ENCODE measurements around the gene ZXDC.

Gene ZXDC

GRCh38 chr3:126456766-126457388 is 18.8 kb downstream of the ZXDC start:
- Histone ChIP-seq H3K9ac (ENCODE audit: low read length) (no peak overlapping the region), H3K4me3 (ENCODE audit: low read depth in 1 of 2, low read length in 2 of 2) (no peak overlapping the region), H3K36me3 (ENCODE audit: insufficient read depth, low read length) (peaks cover 69% of the 10 kb centered on the region), H3K4me1 (ENCODE audit: insufficient read depth, low read length) (no peaks in the 10 kb centered on the region), H3K9me3 (ENCODE audit: low read length) (no peaks in the 10 kb centered on the region), H3K27me3 (ENCODE audit: control insufficient read depth in 1 of 2, insufficient read depth in 2 of 2, low read length in 2 of 2) (no peaks in the 10 kb centered on the region), H3K27ac (ENCODE audit: low read depth, low read length) (no peak overlapping the region)

- Histone ChIP-seq H3K4me3 (ENCODE audit: low read depth in 1 of 2, low read length in 2 of 2) (no peak overlapping the region), H3K27ac (ENCODE audit: low read depth, low read length) (no peak overlapping the region), H3K4me1 (ENCODE audit: insufficient read depth, low read length) (no peaks in the 10 kb centered on the region), H3K9me3 (ENCODE audit: low read length) (no peaks in the 10 kb centered on the region), H3K9ac (ENCODE audit: low read length) (no peak overlapping the region), H3K27me3 (ENCODE audit: control insufficient read depth in 1 of 2, insufficient read depth in 2 of 2, low read length in 2 of 2) (no peaks in the 10 kb centered on the region), H3K36me3 (ENCODE audit: insufficient read depth, low read length) (peaks cover 69% of the 10 kb centered on the region)
These were observed 19.5 kb downstream of the ZXDC start for GRCh38 chr3:126456211-126456610.

- no peak overlapping the region for H3K4me3 ChIP-seq (ENCODE audit: low read depth in 1 of 2, low read length in 2 of 2)
- no peak overlapping the region for H3K27ac ChIP-seq (ENCODE audit: low read depth, low read length)
- no peaks in the 10 kb centered on the region for H3K27me3 ChIP-seq (ENCODE audit: control insufficient read depth in 1 of 2, insufficient read depth in 2 of 2, low read length in 2 of 2)
- peaks cover 70% of the 10 kb centered on the region for H3K36me3 ChIP-seq (ENCODE audit: insufficient read depth, low read length)
- no peaks in the 10 kb centered on the region for H3K4me1 ChIP-seq (ENCODE audit: insufficient read depth, low read length)
- H3K9me3 ChIP-seq (ENCODE audit: low read length) = no peaks in the 10 kb centered on the region
- no peak overlapping the region for H3K9ac ChIP-seq (ENCODE audit: low read length)
These were observed 21.1 kb downstream of the ZXDC start for GRCh38 chr3:126454437-126455198.

GRCh38 chr3:126454025-126454424 is 21.7 kb downstream of the ZXDC start:
- Histone ChIP-seq H3K27ac (ENCODE audit: low read depth, low read length) (no peak overlapping the region), H3K4me1 (ENCODE audit: insufficient read depth, low read length) (no peaks in the 10 kb centered on the region), H3K9ac (ENCODE audit: low read length) (no peak overlapping the region), H3K36me3 (ENCODE audit: insufficient read depth, low read length) (peaks cover 67% of the 10 kb centered on the region), H3K27me3 (ENCODE audit: control insufficient read depth in 1 of 2, insufficient read depth in 2 of 2, low read length in 2 of 2) (no peaks in the 10 kb centered on the region), H3K4me3 (ENCODE audit: low read depth in 1 of 2, low read length in 2 of 2) (no peak overlapping the region), H3K9me3 (ENCODE audit: low read length) (no peaks in the 10 kb centered on the region)

- Histone ChIP-seq H3K4me3 (ENCODE audit: low read depth in 1 of 2, low read length in 2 of 2) (no peak overlapping the region), H3K9ac (ENCODE audit: low read length) (no peak overlapping the region), H3K4me1 (ENCODE audit: insufficient read depth, low read length) (peaks cover 5% of the 10 kb centered on the region), H3K27ac (ENCODE audit: low read depth, low read length) (no peak overlapping the region), H3K9me3 (ENCODE audit: low read length) (no peaks in the 10 kb centered on the region), H3K27me3 (ENCODE audit: control insufficient read depth in 1 of 2, insufficient read depth in 2 of 2, low read length in 2 of 2) (no peaks in the 10 kb centered on the region), H3K36me3 (ENCODE audit: insufficient read depth, low read length) (peaks cover 69% of the 10 kb centered on the region)
These were observed 23.5 kb downstream of the ZXDC start for GRCh38 chr3:126452213-126452612.

GRCh38 chr3:126451511-126451910 is 24.2 kb downstream of the ZXDC start:
- Histone ChIP-seq H3K27me3 (ENCODE audit: control insufficient read depth in 1 of 2, insufficient read depth in 2 of 2, low read length in 2 of 2) (no peaks in the 10 kb centered on the region), H3K4me3 (ENCODE audit: low read depth in 1 of 2, low read length in 2 of 2) (no peak overlapping the region), H3K27ac (ENCODE audit: low read depth, low read length) (no peak overlapping the region), H3K4me1 (ENCODE audit: insufficient read depth, low read length) (peaks cover 5% of the 10 kb centered on the region), H3K9me3 (ENCODE audit: low read length) (no peaks in the 10 kb centered on the region), H3K9ac (ENCODE audit: low read length) (no peak overlapping the region), H3K36me3 (ENCODE audit: insufficient read depth, low read length) (peaks cover 62% of the 10 kb centered on the region)

GRCh38 chr3:126450744-126451143 is 24.9 kb downstream of the ZXDC start:
- H3K4me1 ChIP-seq (ENCODE audit: insufficient read depth, low read length) = peaks cover 5% of the 10 kb centered on the region
- H3K36me3 ChIP-seq (ENCODE audit: insufficient read depth, low read length) = peaks cover 61% of the 10 kb centered on the region
- H3K9me3 ChIP-seq (ENCODE audit: low read length) = no peaks in the 10 kb centered on the region

GRCh38 chr3:126450219-126450618 is 25.5 kb downstream of the ZXDC start:
- no peak overlapping the region for H3K27ac ChIP-seq (ENCODE audit: low read depth, low read length)
- no peaks in the 10 kb centered on the region for H3K9me3 ChIP-seq (ENCODE audit: low read length)
- no peak overlapping the region for H3K9ac ChIP-seq (ENCODE audit: low read length)
- no peak overlapping the region for H3K4me3 ChIP-seq (ENCODE audit: low read depth in 1 of 2, low read length in 2 of 2)
- H3K4me1 ChIP-seq (ENCODE audit: insufficient read depth, low read length) = peaks cover 5% of the 10 kb centered on the region
- H3K36me3 ChIP-seq (ENCODE audit: insufficient read depth, low read length) = peaks cover 58% of the 10 kb centered on the region
- H3K27me3 ChIP-seq (ENCODE audit: control insufficient read depth in 1 of 2, insufficient read depth in 2 of 2, low read length in 2 of 2) = no peaks in the 10 kb centered on the region

More at GRCh38 chr3:126450744-126451143, 24.9 kb downstream of the ZXDC start:
- Histone ChIP-seq H3K9ac (ENCODE audit: low read length) (no peak overlapping the region), H3K4me3 (ENCODE audit: low read depth in 1 of 2, low read length in 2 of 2) (no peak overlapping the region), H3K27me3 (ENCODE audit: control insufficient read depth in 1 of 2, insufficient read depth in 2 of 2, low read length in 2 of 2) (no peaks in the 10 kb centered on the region), H3K27ac (ENCODE audit: low read depth, low read length) (no peak overlapping the region)

GRCh38 chr3:126449621-126450051 is 26.1 kb downstream of the ZXDC start:
- peaks cover 53% of the 10 kb centered on the region for H3K36me3 ChIP-seq (ENCODE audit: insufficient read depth, low read length)
- peaks cover 5% of the 10 kb centered on the region for H3K4me1 ChIP-seq (ENCODE audit: insufficient read depth, low read length)
- H3K27me3 ChIP-seq (ENCODE audit: control insufficient read depth in 1 of 2, insufficient read depth in 2 of 2, low read length in 2 of 2) = no peaks in the 10 kb centered on the region
- no peak overlapping the region for H3K4me3 ChIP-seq (ENCODE audit: low read depth in 1 of 2, low read length in 2 of 2)
- no peaks in the 10 kb centered on the region for H3K9me3 ChIP-seq (ENCODE audit: low read length)
- H3K27ac ChIP-seq (ENCODE audit: low read depth, low read length) = no peak overlapping the region
- no peak overlapping the region for H3K9ac ChIP-seq (ENCODE audit: low read length)

- Histone ChIP-seq H3K36me3 (ENCODE audit: insufficient read depth, low read length) (peaks cover 49% of the 10 kb centered on the region), H3K9me3 (ENCODE audit: low read length) (no peaks in the 10 kb centered on the region)
These were observed 26.9 kb downstream of the ZXDC start for GRCh38 chr3:126448893-126449180.

GRCh38 chr3:126448136-126448892 is 27.4 kb downstream of the ZXDC start:
- H3K4me3 ChIP-seq (ENCODE audit: low read depth in 1 of 2, low read length in 2 of 2) = no peak overlapping the region
- no peaks in the 10 kb centered on the region for H3K27me3 ChIP-seq (ENCODE audit: control insufficient read depth in 1 of 2, insufficient read depth in 2 of 2, low read length in 2 of 2)
- no peaks in the 10 kb centered on the region for H3K9me3 ChIP-seq (ENCODE audit: low read length)
- H3K9ac ChIP-seq (ENCODE audit: low read length) = no peak overlapping the region
- H3K27ac ChIP-seq (ENCODE audit: low read depth, low read length) = no peak overlapping the region
- peaks cover 5% of the 10 kb centered on the region for H3K4me1 ChIP-seq (ENCODE audit: insufficient read depth, low read length)
- peaks cover 47% of the 10 kb centered on the region for H3K36me3 ChIP-seq (ENCODE audit: insufficient read depth, low read length)

More at GRCh38 chr3:126448893-126449180, 26.9 kb downstream of the ZXDC start:
- Histone ChIP-seq H3K27me3 (ENCODE audit: control insufficient read depth in 1 of 2, insufficient read depth in 2 of 2, low read length in 2 of 2) (no peaks in the 10 kb centered on the region), H3K9ac (ENCODE audit: low read length) (no peak overlapping the region), H3K27ac (ENCODE audit: low read depth, low read length) (no peak overlapping the region), H3K4me3 (ENCODE audit: low read depth in 1 of 2, low read length in 2 of 2) (no peak overlapping the region), H3K4me1 (ENCODE audit: insufficient read depth, low read length) (peaks cover 5% of the 10 kb centered on the region)
